ENCODE data around the gene IZUMO1. TPM values are rescaled to one million over a fixed set of nuclear protein-coding genes. Genes with fewer than 3 reads are reported as not detected.
A peak's percentile ranks its signal among the peaks of the same experiment; 100 is the strongest.

The IZUMO1 gene
- total and polyA plus RNA-seq, 5 donors from 2014 or later, result not detected

GRCh38 chr19:48784527-48784926 is 37.8 kb upstream of the IZUMO1 start:
- ATAC-seq (ENCODE audit: low read depth in 2 of 2), result no peak
- no peak overlapping the region for H3K4me3 Mint-ChIP-seq
- peaks cover 0 to 3% (median 0%) of the 10 kb centered on the region in 7 donors for H3K9me3 Mint-ChIP-seq
- no peak for DNase-seq
- Histone ChIP-seq H3K4me1 (ENCODE audit: control insufficient read depth, insufficient read depth, low read length, poor library complexity, severe bottlenecking) (no peaks in the 10 kb centered on the region), H3K27me3 (ENCODE audit: control insufficient read depth, insufficient read depth, low read length) (no peaks in the 10 kb centered on the region), H3K4me3 (ENCODE audit: low read depth, low read length) (no peak overlapping the region), H3K9me3 (ENCODE audit: control insufficient read depth in 2 of 2, low read length in 2 of 2) (no peaks in the 10 kb centered on the region), H3K36me3 (ENCODE audit: control insufficient read depth, insufficient read depth, low read length) (no peaks in the 10 kb centered on the region), H3K27ac (ENCODE audit: insufficient read depth, low read length, poor library complexity, severe bottlenecking) (no peak overlapping the region)
- H3K27me3 Mint-ChIP-seq, result peaks cover 9% of the 10 kb centered on the region
- H3K4me1 Mint-ChIP-seq, result peaks cover 0 to 5% (median 2%) of the 10 kb centered on the region in 4 donors
- H3K27ac Mint-ChIP-seq, result no peak overlapping the region
- H3K36me3 Mint-ChIP-seq, result no peaks in the 10 kb centered on the region

GRCh38 chr19:48780631-48781391 is 34.1 kb upstream of the IZUMO1 start:
- Histone ChIP-seq H3K36me3 (ENCODE audit: control insufficient read depth, insufficient read depth, low read length) (no peaks in the 10 kb centered on the region), H3K4me3 (ENCODE audit: low read depth, low read length) (no peak overlapping the region), H3K9me3 (ENCODE audit: control insufficient read depth in 2 of 2, low read length in 2 of 2) (no peaks in the 10 kb centered on the region), H3K4me1 (ENCODE audit: control insufficient read depth, insufficient read depth, low read length, poor library complexity, severe bottlenecking) (no peaks in the 10 kb centered on the region), H3K27ac (ENCODE audit: insufficient read depth, low read length, poor library complexity, severe bottlenecking) (no peak overlapping the region), H3K27me3 (ENCODE audit: control insufficient read depth, insufficient read depth, low read length) (no peaks in the 10 kb centered on the region)
- Mint-ChIP-seq H3K9me3 (peaks cover 0 to 3% (median 0%) of the 10 kb centered on the region in 7 donors), H3K27me3 (peaks cover 14% of the 10 kb centered on the region), H3K36me3 (no peaks in the 10 kb centered on the region), H3K27ac (no peak overlapping the region), H3K4me1 (peaks cover 0 to 5% (median 2%) of the 10 kb centered on the region in 4 donors), H3K4me3 (no peak overlapping the region)
- ATAC-seq (ENCODE audit: low read depth in 2 of 2) (peak in 1 of 2 donors; percentile 21), DNase-seq (no peak)

GRCh38 chr19:48779636-48780035 is 32.9 kb upstream of the IZUMO1 start:
- no peak for DNase-seq
- H3K36me3 Mint-ChIP-seq, result no peaks in the 10 kb centered on the region
- Histone ChIP-seq H3K4me1 (ENCODE audit: control insufficient read depth, insufficient read depth, low read length, poor library complexity, severe bottlenecking) (no peaks in the 10 kb centered on the region), H3K27me3 (ENCODE audit: control insufficient read depth, insufficient read depth, low read length) (no peaks in the 10 kb centered on the region), H3K36me3 (ENCODE audit: control insufficient read depth, insufficient read depth, low read length) (no peaks in the 10 kb centered on the region), H3K9me3 (ENCODE audit: control insufficient read depth in 2 of 2, low read length in 2 of 2) (no peaks in the 10 kb centered on the region), H3K4me3 (ENCODE audit: low read depth, low read length) (no peak overlapping the region), H3K27ac (ENCODE audit: insufficient read depth, low read length, poor library complexity, severe bottlenecking) (no peak overlapping the region)
- peaks cover 14% of the 10 kb centered on the region for H3K27me3 Mint-ChIP-seq
- peaks cover 0 to 3% (median 0%) of the 10 kb centered on the region in 7 donors for H3K9me3 Mint-ChIP-seq
- H3K27ac Mint-ChIP-seq, result no peak overlapping the region
- no peak overlapping the region for H3K4me3 Mint-ChIP-seq
- H3K4me1 Mint-ChIP-seq, result peaks cover 0 to 5% (median 2%) of the 10 kb centered on the region in 4 donors
- no peak for ATAC-seq (ENCODE audit: low read depth in 2 of 2)

GRCh38 chr19:48777720-48778119 is 31.0 kb upstream of the IZUMO1 start:
- H3K27me3 Mint-ChIP-seq, result peaks cover 14% of the 10 kb centered on the region
- ATAC-seq (ENCODE audit: low read depth in 2 of 2), result no peak
- Histone ChIP-seq H3K36me3 (ENCODE audit: control insufficient read depth, insufficient read depth, low read length) (no peaks in the 10 kb centered on the region), H3K27ac (ENCODE audit: insufficient read depth, low read length, poor library complexity, severe bottlenecking) (no peak overlapping the region), H3K4me3 (ENCODE audit: low read depth, low read length) (no peak overlapping the region), H3K9me3 (ENCODE audit: control insufficient read depth in 2 of 2, low read length in 2 of 2) (no peaks in the 10 kb centered on the region), H3K4me1 (ENCODE audit: control insufficient read depth, insufficient read depth, low read length, poor library complexity, severe bottlenecking) (no peaks in the 10 kb centered on the region), H3K27me3 (ENCODE audit: control insufficient read depth, insufficient read depth, low read length) (no peaks in the 10 kb centered on the region)
- H3K4me1 Mint-ChIP-seq, result peaks cover 0 to 5% (median 2%) of the 10 kb centered on the region in 4 donors
- peaks cover 0 to 3% (median 0%) of the 10 kb centered on the region in 7 donors for H3K9me3 Mint-ChIP-seq
- H3K36me3 Mint-ChIP-seq, result no peaks in the 10 kb centered on the region
- no peak for DNase-seq
- no peak overlapping the region for H3K27ac Mint-ChIP-seq
- H3K4me3 Mint-ChIP-seq, result no peak overlapping the region

- no peak for ATAC-seq (ENCODE audit: low read depth in 2 of 2)
- no peak for DNase-seq
- no peaks in the 10 kb centered on the region for H3K36me3 ChIP-seq (ENCODE audit: control insufficient read depth, insufficient read depth, low read length)
- no peak overlapping the region for H3K27ac Mint-ChIP-seq
- H3K27me3 ChIP-seq (ENCODE audit: control insufficient read depth, insufficient read depth, low read length), result no peaks in the 10 kb centered on the region
- no peak overlapping the region for H3K4me3 ChIP-seq (ENCODE audit: low read depth, low read length)
- H3K36me3 Mint-ChIP-seq, result no peaks in the 10 kb centered on the region
- peaks cover 14% of the 10 kb centered on the region for H3K27me3 Mint-ChIP-seq
- H3K4me3 Mint-ChIP-seq, result no peak overlapping the region
- H3K27ac ChIP-seq (ENCODE audit: insufficient read depth, low read length, poor library complexity, severe bottlenecking), result no peak overlapping the region
- H3K9me3 ChIP-seq (ENCODE audit: control insufficient read depth in 2 of 2, low read length in 2 of 2), result no peaks in the 10 kb centered on the region
- peaks cover 0 to 3% (median 0%) of the 10 kb centered on the region in 7 donors for H3K9me3 Mint-ChIP-seq
- no peaks in the 10 kb centered on the region for H3K4me1 ChIP-seq (ENCODE audit: control insufficient read depth, insufficient read depth, low read length, poor library complexity, severe bottlenecking)
- peaks cover 0 to 3% (median 0%) of the 10 kb centered on the region in 4 donors for H3K4me1 Mint-ChIP-seq
These were observed 30.4 kb upstream of the IZUMO1 start for GRCh38 chr19:48777139-48777538.

- Mint-ChIP-seq H3K27ac (no peak overlapping the region), H3K4me3 (no peak overlapping the region), H3K36me3 (no peaks in the 10 kb centered on the region), H3K27me3 (peaks cover 15% of the 10 kb centered on the region), H3K9me3 (no peaks in the 10 kb centered on the region), H3K4me1 (no peaks in the 10 kb centered on the region)
- Histone ChIP-seq H3K4me1 (ENCODE audit: control insufficient read depth, insufficient read depth, low read length, poor library complexity, severe bottlenecking) (no peaks in the 10 kb centered on the region), H3K36me3 (ENCODE audit: control insufficient read depth, insufficient read depth, low read length) (no peaks in the 10 kb centered on the region), H3K27me3 (ENCODE audit: control insufficient read depth, insufficient read depth, low read length) (peaks cover 2% of the 10 kb centered on the region), H3K9me3 (ENCODE audit: control insufficient read depth in 2 of 2, low read length in 2 of 2) (no peaks in the 10 kb centered on the region), H3K27ac (ENCODE audit: insufficient read depth, low read length, poor library complexity, severe bottlenecking) (no peak overlapping the region), H3K4me3 (ENCODE audit: low read depth, low read length) (no peak overlapping the region)
- DNase-seq (no peak), ATAC-seq (ENCODE audit: low read depth in 2 of 2) (no peak)
These were observed 25.8 kb upstream of the IZUMO1 start for GRCh38 chr19:48772503-48772953.

GRCh38 chr19:48770734-48771472 is 24.2 kb upstream of the IZUMO1 start:
- Histone ChIP-seq H3K36me3 (ENCODE audit: control insufficient read depth, insufficient read depth, low read length) (no peaks in the 10 kb centered on the region), H3K9me3 (ENCODE audit: control insufficient read depth in 2 of 2, low read length in 2 of 2) (no peaks in the 10 kb centered on the region), H3K27me3 (ENCODE audit: control insufficient read depth, insufficient read depth, low read length) (peaks cover 2% of the 10 kb centered on the region), H3K27ac (ENCODE audit: insufficient read depth, low read length, poor library complexity, severe bottlenecking) (no peak overlapping the region), H3K4me3 (ENCODE audit: low read depth, low read length) (no peak overlapping the region), H3K4me1 (ENCODE audit: control insufficient read depth, insufficient read depth, low read length, poor library complexity, severe bottlenecking) (no peaks in the 10 kb centered on the region)
- ATAC-seq (ENCODE audit: low read depth in 2 of 2) (no peak), DNase-seq (no peak)
- Mint-ChIP-seq H3K27me3 (peaks cover 10% of the 10 kb centered on the region), H3K4me1 (no peaks in the 10 kb centered on the region), H3K36me3 (no peaks in the 10 kb centered on the region), H3K27ac (no peak overlapping the region), H3K9me3 (no peaks in the 10 kb centered on the region), H3K4me3 (no peak overlapping the region)
